Measurements from ENCODE around the gene BRSK2. TPM values are rescaled to one million over a fixed set of nuclear protein-coding genes. Genes with fewer than 3 reads are reported as not detected.

The BRSK2 gene
- total and polyA plus RNA-seq, 2 of the 4 experiments (the other 2 are of a cell fraction): 0.18 to 0.62 TPM

GRCh38 chr11:1447845-1448825 is 58.4 kb downstream of the BRSK2 start:
- H4K91ac ChIP-seq (ENCODE audit: insufficient read depth, low read depth, low read length): no peak overlapping the region
- H3K4me1 ChIP-seq (ENCODE audit: control insufficient read depth, insufficient read depth, low read length): no peaks in the 10 kb centered on the region
- no peak overlapping the region for H3K9ac ChIP-seq (ENCODE audit: low read depth, low read length)
- H3K27me3 ChIP-seq (ENCODE audit: control insufficient read depth, insufficient read depth, low read length): peaks cover 2% of the 10 kb centered on the region; the same call in 1 of the 2 replicates
- no peaks in the 10 kb centered on the region for H3K79me1 ChIP-seq (ENCODE audit: low read depth in 1 of 2, low read length in 2 of 2)
- no peaks in the 10 kb centered on the region for H3K9me3 ChIP-seq (ENCODE audit: control insufficient read depth, insufficient read depth, low read length)
- in situ Hi-C loops (cut with MboI; ENCODE audit: low sequenced_read_pairs) (no loop called here), intact Hi-C loops (cut with micrococcal nuclease) (no loop called here), dilution Hi-C loops (cut with HindIII; ENCODE audit: low sequenced_read_pairs, unreplicated experiment) (no loop called here)
- no peak overlapping the region for H2BK120ac ChIP-seq (ENCODE audit: low read depth, low read length)
- CTCF ChIA-PET: no interaction called here
- POLR2A ChIA-PET (ENCODE audit: unreplicated experiment): no interaction called here
- H3K56ac ChIP-seq (ENCODE audit: extremely low read depth, insufficient read depth, low read length): no peak overlapping the region
- H2AK5ac ChIP-seq (ENCODE audit: low read depth, low read length): no peak overlapping the region
- no peaks in the 10 kb centered on the region for H3K36me3 ChIP-seq (ENCODE audit: control insufficient read depth, insufficient read depth, low read length)
- no peak overlapping the region for H3K27ac ChIP-seq (ENCODE audit: insufficient read depth, low read length)
- H3K4me3 ChIP-seq (ENCODE audit: insufficient read depth, low read depth, low read length): no peak overlapping the region
- no peak overlapping the region for H3K14ac ChIP-seq (replicated peaks; ENCODE audit: low read depth, low read length)
- 82% methylated on average over 33 of the region's 49 CpGs; no CpG with 5 or more reads in 1 of the 2 experiments for WGBS, 2 experiments (ENCODE audit: extremely low coverage in 2 of 2, insufficient read length in 1 of 2)
- H4K20me1 ChIP-seq (ENCODE audit: insufficient read depth, low read length): no peaks in the 10 kb centered on the region
- no peak for ATAC-seq (ENCODE audit: low read depth)
- H2BK15ac ChIP-seq (ENCODE audit: low read depth, low read length): no peak overlapping the region
- no peak overlapping the region for H3K4me2 ChIP-seq (ENCODE audit: low read depth, low read length)
- H2AK9ac ChIP-seq (replicated peaks; ENCODE audit: low read depth, low read length, poor library complexity): no peak overlapping the region
- no peak overlapping the region for H2BK5ac ChIP-seq (ENCODE audit: low read depth, low read length, poor library complexity, severe bottlenecking)
- DNase-seq: no peak
- H2BK20ac ChIP-seq (ENCODE audit: low read depth, low read length): no peak overlapping the region
- no peaks in the 10 kb centered on the region for H3K9me1 ChIP-seq (ENCODE audit: insufficient read depth, low read length)
- no peak overlapping the region for H3K18ac ChIP-seq (ENCODE audit: low read depth, low read length)
- no peak overlapping the region for H3K23ac ChIP-seq (ENCODE audit: low read depth, low read length)
- no peak overlapping the region for H3K4ac ChIP-seq (ENCODE audit: low read depth, low read length)
- TF ChIP-seq MAFK (IDR thresholded peaks at IDR 0.05; ENCODE audit: low read depth, low read length) (no peak), USF2 (IDR thresholded peaks at IDR 0.05; ENCODE audit: low read depth, low read length) (no peak), CHD1 (IDR thresholded peaks at IDR 0.05; ENCODE audit: low read depth, low read length) (no peak), RAD21 (IDR thresholded peaks at IDR 0.05; ENCODE audit: low read length) (no peak)
- no peak overlapping the region for H2AFZ ChIP-seq (replicated peaks; ENCODE audit: low read length, poor library complexity)
- H4K5ac ChIP-seq (ENCODE audit: low read depth, low read length): no peak overlapping the region
- BruUV-seq (replicated peaks): no TSS peak
- H4K8ac ChIP-seq (ENCODE audit: low read depth in 2 of 2, low read length in 2 of 2): no peak overlapping the region

Measured in IMR-90 (cell line).